Measurements from ENCODE around the gene PSMF1. TPM values are rescaled to one million over a fixed set of nuclear protein-coding genes. Genes with fewer than 3 reads are reported as not detected.

Gene PSMF1
- total and polyA plus RNA-seq, 2 of the 13 experiments (the other 11 are each of a cell fraction or from before 2014, with no cell fraction given): 82.5 to 86.0 TPM

DNA sequence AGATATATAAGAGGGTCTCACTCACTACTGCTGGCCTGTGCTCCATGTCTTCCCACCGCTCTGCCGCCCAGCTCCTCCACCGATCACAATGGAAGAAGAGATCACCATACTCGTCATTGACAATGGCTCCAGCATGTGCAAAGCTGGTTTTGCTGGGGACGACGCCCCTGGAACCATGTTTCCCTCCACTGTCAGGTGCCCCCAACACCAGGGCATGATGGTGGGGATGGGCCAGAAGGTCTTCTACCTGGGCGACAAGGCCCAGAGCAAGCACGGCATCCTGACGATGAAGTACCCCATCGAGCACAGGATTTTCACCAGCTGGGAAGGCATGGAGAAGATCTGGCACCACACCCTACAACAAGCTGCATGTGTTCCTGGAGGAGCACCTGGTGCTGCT, 42.1 kb downstream of the PSMF1 start:
- intact Hi-C loops (cut with micrococcal nuclease; ENCODE audit: unreplicated experiment): no loop called here
- H3K4me1 ChIP-seq (ENCODE audit: insufficient read depth, low read length): peaks cover 6% of the 10 kb centered on the region
- H3K27ac ChIP-seq (ENCODE audit: extremely low read length, insufficient read depth, low read length): no peak overlapping the region
- 99% methylated on average over 10 of the region's 10 CpGs for WGBS (ENCODE audit: low lambda C conversion rate)
- no peak overlapping the region for H3K9ac ChIP-seq (ENCODE audit: insufficient read depth, low read depth, low read length)
- ChIA-PET POLR2A (no interaction called here), CTCF (ENCODE audit: low intra/inter-chr PET ratio, low total read pairs) (no interaction called here)
- no peak overlapping the region for H3K4me3 ChIP-seq (replicated peaks in 1 of 3; ENCODE audit: insufficient read depth in 1 of 3, low read depth in 2 of 3, low read length in 3 of 3)
- no peak overlapping the region for H3K4me2 ChIP-seq (ENCODE audit: low read depth, low read length)
- peak; percentile 60 for TF ChIP-seq AGO2 (optimal IDR thresholded peaks at IDR 0.05; ENCODE audit: low read depth, low read length)
- TF ChIP-seq TSC22D2 (CRISPR knock-in tag; IDR thresholded peaks at IDR 0.05; ENCODE audit: borderline replicate concordance): no peak
- DNase-seq (ENCODE audit: low spot score) (no peak), ATAC-seq (no peak), FAIRE-seq (no peak)
- H3K9me3 ChIP-seq (ENCODE audit: low read length): no peaks in the 10 kb centered on the region
- in situ Hi-C loops (cut with HindIII; ENCODE audit: extremely low pct_ligation_motif_present, low pct_unique_long_range_greater_than_20kb): no loop called here
- peaks cover 57 to 77% of the 10 kb centered on the region in 2 experiments for H3K36me3 ChIP-seq (replicated peaks in 1 of 2; ENCODE audit: control insufficient read depth in 1 of 2, insufficient read depth in 2 of 2, low read length in 2 of 2)
- no TSS peak for BruUV-seq (replicated peaks)
- no peaks in the 10 kb centered on the region; the same call in 1 of the 2 replicates for H4K20me1 ChIP-seq (ENCODE audit: insufficient read depth, low read length)
- H2AFZ ChIP-seq (ENCODE audit: low read length): no peak overlapping the region
- no peaks in the 10 kb centered on the region for H3K79me2 ChIP-seq (ENCODE audit: insufficient read depth, low read length)
- no peaks in the 10 kb centered on the region for H3K27me3 ChIP-seq (ENCODE audit: control insufficient read depth in 1 of 2, insufficient read depth in 2 of 2, low read length in 2 of 2)

DNA sequence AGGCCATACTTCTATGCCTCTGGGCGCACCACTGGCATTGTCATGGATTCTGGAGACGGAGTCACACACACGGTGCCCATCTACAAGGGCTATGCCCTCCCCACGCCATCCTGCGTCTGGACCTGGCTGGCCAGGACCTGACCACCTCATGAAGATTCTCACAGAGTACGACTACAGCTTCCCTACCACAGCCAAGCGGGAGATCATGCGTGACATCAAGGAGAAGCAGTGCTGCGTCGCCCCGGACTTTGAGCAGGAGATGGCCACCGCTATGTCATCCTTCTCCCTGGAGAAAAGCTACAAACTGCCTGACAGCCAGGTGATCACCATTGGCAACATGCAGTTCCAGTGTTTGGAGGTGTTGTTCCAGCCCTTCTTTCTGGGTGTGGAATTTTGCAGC, 42.6 kb downstream of the PSMF1 start:
- Histone ChIP-seq H3K36me3 (replicated peaks in 1 of 2; ENCODE audit: control insufficient read depth in 1 of 2, insufficient read depth in 2 of 2, low read length in 2 of 2) (peaks cover 61 to 77% of the 10 kb centered on the region in 2 experiments), H3K4me2 (ENCODE audit: low read depth, low read length) (no peak overlapping the region), H3K79me2 (ENCODE audit: insufficient read depth, low read length) (no peaks in the 10 kb centered on the region), H2AFZ (ENCODE audit: low read length) (no peak overlapping the region), H3K4me1 (ENCODE audit: insufficient read depth, low read length) (peaks cover 11% of the 10 kb centered on the region), H3K4me3 (replicated peaks in 1 of 3; ENCODE audit: insufficient read depth in 1 of 3, low read depth in 2 of 3, low read length in 3 of 3) (no peak overlapping the region), H3K9ac (ENCODE audit: insufficient read depth, low read depth, low read length) (no peak overlapping the region), H4K20me1 (ENCODE audit: insufficient read depth, low read length) (no peaks in the 10 kb centered on the region; the same call in 1 of the 2 replicates), H3K27ac (ENCODE audit: extremely low read length, insufficient read depth, low read length) (no peak overlapping the region), H3K27me3 (ENCODE audit: control insufficient read depth in 1 of 2, insufficient read depth in 2 of 2, low read length in 2 of 2) (no peaks in the 10 kb centered on the region), H3K9me3 (ENCODE audit: low read length) (no peaks in the 10 kb centered on the region)
- TF ChIP-seq, protein P1, sequence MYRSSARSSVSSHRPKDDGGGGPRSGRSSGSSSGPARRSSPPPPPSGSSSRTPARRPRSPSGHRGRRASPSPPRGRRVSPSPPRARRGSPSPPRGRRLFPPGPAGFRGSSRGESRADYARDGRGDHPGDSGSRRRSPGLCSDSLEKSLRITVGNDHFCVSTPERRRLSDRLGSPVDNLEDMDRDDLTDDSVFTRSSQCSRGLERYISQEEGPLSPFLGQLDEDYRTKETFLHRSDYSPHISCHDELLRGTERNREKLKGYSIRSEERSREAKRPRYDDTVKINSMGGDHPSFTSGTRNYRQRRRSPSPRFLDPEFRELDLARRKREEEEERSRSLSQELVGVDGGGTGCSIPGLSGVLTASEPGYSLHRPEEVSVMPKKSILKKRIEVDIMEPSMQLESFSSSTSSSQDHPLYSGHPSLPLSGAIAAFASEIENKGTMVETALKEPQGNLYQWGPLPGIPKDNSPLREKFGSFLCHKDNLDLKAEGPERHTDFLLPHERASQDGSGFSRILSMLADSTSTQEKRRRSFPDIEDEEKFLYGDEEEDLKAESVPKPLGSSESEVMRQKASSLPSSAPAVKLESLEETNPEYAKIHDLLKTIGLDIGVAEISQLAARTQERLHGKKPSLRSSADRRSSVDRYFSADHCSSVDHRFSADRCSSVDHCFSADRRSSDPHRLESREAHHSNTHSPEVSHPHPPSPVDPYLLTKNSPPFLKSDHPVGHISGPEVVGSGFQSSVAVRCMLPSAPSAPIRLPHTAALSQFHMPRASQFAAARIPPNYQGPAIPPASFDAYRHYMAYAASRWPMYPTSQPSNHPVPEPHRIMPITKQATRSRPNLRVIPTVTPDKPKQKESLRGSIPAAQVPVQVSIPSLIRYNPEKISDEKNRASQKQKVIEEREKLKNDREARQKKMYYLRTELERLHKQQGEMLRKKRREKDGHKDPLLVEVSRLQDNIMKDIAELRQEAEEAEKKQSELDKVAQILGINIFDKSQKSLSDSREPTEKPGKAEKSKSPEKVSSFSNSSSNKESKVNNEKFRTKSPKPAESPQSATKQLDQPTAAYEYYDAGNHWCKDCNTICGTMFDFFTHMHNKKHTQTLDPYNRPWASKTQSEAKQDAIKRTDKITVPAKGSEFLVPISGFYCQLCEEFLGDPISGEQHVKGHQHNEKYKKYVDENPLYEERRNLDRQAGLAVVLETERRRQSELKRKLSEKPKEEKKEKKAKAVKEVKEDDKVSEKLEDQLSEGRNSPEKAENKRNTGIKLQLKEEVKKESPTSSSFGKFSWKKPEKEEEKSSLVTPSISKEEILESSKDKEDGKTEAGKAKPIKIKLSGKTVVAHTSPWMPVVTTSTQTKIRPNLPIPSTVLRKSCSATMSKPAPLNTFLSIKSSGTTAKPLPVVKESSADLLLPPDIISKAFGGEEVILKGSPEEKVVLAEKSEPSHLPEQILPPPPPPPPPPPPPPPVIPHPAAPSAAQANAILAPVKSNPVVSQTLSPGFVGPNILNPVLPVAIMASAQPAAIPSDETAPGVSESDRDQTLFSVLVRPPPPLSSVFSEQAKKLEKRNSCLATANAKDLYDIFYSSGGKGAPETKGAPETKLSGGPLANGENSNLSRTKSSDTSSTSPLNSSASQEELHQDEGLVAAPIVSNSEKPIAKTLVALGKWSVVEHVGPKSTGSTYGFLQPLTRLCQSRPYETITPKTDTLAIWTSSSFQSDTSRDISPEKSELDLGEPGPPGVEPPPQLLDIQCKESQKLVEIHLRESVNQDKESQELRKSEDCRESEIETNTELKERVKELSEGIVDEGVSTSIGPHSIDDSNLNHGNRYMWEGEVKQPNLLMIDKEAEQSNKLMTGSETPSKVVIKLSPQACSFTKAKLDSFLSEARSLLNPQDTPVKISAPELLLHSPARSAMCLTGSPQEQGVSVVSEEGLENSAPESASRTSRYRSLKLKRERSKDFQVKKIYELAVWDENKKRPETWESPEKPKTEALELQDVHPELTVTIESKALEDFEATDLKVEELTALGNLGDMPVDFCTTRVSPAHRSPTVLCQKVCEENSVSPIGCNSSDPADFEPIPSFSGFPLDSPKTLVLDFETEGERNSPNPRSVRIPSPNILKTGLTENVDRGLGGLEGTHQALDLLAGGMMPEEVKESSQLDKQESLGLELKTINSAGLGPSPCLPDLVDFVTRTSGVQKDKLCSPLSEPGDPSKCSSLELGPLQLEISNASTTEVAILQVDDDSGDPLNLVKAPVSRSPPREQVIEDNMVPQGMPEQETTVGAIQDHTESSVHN (CRISPR knock-in tag; IDR thresholded peaks at IDR 0.05): 0 out of 2 replicates have a peak, but pooled peaks have one; percentile 41
- TF ChIP-seq, protein P2, sequence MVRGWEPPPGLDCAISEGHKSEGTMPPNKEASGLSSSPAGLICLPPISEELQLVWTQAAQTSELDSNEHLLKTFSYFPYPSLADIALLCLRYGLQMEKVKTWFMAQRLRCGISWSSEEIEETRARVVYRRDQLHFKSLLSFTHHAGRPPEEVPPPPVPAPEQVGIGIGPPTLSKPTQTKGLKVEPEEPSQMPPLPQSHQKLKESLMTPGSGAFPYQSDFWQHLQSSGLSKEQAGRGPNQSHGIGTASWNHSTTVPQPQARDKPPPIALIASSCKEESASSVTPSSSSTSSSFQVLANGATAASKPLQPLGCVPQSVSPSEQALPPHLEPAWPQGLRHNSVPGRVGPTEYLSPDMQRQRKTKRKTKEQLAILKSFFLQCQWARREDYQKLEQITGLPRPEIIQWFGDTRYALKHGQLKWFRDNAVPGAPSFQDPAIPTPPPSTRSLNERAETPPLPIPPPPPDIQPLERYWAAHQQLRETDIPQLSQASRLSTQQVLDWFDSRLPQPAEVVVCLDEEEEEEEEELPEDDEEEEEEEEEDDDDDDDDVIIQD (CRISPR knock-in tag; IDR thresholded peaks at IDR 0.05; ENCODE audit: low read depth): no peak
- TF ChIP-seq AGO2 (optimal IDR thresholded peaks at IDR 0.05; ENCODE audit: low read depth, low read length): peak; percentile 63
- ChIA-PET CTCF (ENCODE audit: low intra/inter-chr PET ratio, low total read pairs) (no interaction called here), POLR2A (no interaction called here)
- BruUV-seq (replicated peaks): no TSS peak
- in situ Hi-C loops (cut with HindIII; ENCODE audit: extremely low pct_ligation_motif_present, low pct_unique_long_range_greater_than_20kb) (no loop called here), intact Hi-C loops (cut with micrococcal nuclease; ENCODE audit: unreplicated experiment) (no loop called here)
- ATAC-seq (peak; percentile 22; the same call in 1 of the 3 replicates), FAIRE-seq (no peak), DNase-seq (ENCODE audit: low spot score) (no peak)
- 97% methylated on average over 12 of the region's 12 CpGs for WGBS (ENCODE audit: low lambda C conversion rate)
